IPS-11a (cell line): ENCODE data around the gene UCKL1.
"Not testable (repeated sequence)": the region's sequence is repeated elsewhere in the genome, so short reads cannot be mapped to it uniquely, and the experiment has no call there.

Experiments used
- H3K4me3 ChIP-seq: one replicate; pipeline ENCODE4 v1.5.1; 2013; ENCODE audit warnings: low read depth, low read length, control low read depth

Gene UCKL1

DNA sequence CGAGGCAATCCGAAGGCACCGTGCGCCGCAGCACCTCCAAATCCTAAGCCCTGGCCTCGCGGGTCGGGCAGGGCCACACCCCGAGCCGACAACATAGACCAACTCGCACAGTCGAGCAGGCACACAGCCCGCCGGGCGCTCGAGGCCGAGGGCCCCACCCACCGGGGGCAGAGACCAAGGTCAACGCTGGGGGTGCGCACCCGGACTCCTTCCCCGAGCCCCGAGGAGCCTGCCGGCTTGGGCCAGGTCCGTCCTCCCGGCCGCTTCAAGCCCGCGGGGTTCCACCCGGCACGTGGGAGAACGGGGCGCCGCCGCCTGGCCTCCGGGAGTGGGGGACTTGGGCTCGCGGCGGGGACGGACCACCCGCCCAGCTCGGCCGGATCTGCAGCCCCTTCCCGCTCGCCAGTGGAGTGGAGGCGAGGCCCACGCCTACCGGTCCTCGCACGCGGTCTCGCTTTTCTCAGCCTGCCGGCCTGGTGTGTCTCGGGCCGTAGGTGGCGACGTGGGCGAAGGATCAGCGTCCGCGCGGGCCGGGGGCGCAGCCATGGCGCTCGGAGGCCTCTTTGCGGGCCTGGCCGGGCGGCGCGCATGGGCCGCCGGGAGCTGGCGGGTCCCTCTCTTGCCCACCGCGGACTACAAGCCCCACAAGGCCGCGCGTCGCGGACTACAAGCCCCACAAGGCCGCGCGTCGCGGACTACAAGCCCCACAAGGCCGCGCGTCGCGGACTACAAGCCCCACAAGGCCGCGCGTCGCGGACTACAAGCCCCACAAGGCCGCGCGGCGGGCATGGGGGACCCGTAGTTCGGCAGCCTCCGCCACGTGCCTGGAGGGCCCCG is at the start of gene UCKL1:
Gene UCKL1, minus strand, starts transcription at position 590 of the 837 bp plus-strand sequence. Its CDS starts 44 bp downstream, at position 546.
- peak within 1 kb of the TSS; percentile 92 for H3K4me3 ChIP-seq

GRCh38 chr20:64005394-64005793 is 49.2 kb upstream of the UCKL1 start:
- H3K4me3 ChIP-seq: no peak overlapping the region

- H3K4me3 ChIP-seq: no peak overlapping the region
Measured at GRCh38 chr20:64003960-64004725, 47.9 kb upstream of the UCKL1 start.

DNA sequence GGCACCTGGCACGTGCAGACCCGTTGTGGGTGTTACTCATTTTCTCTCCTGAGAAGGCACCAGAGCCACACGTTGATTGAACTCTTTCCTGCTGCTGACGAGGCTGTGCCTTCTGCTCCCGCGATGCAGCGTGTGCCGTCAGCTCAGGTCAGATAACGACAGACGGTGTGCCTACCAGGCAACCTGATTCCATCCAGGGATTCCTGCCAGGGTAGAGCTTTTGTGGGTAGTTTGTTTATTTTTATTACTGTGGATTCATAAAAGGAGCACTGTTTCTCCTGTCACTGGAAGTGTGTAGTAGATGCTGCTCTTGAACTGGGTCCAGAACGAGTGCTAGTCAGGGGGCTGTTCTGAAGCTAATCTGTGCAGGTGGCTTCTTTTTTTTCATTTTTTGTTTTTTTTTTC is 45.4 kb upstream of the UCKL1 start:
- H3K4me3 ChIP-seq: no peak overlapping the region

DNA sequence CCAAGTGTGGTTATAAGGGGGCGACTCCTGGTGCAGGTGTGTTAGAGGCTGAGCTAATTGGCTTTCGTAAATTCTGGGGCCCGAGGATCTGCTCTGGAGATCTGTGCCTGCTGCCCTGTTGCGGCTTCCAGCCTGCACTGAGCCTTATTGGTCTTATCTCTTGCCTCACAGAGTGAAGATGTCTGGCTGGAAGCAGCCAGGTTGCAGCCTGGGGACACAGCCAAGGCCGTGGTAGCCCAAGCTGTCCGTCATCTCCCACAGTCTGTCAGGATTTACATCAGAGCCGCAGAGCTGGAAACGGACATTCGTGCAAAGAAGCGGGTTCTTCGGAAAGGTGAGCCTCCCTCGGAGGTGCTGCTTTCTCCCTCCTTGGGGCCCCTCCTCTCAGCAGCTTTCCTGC is 44.7 kb upstream of the UCKL1 start:
- H3K4me3 ChIP-seq: no peak overlapping the region

DNA sequence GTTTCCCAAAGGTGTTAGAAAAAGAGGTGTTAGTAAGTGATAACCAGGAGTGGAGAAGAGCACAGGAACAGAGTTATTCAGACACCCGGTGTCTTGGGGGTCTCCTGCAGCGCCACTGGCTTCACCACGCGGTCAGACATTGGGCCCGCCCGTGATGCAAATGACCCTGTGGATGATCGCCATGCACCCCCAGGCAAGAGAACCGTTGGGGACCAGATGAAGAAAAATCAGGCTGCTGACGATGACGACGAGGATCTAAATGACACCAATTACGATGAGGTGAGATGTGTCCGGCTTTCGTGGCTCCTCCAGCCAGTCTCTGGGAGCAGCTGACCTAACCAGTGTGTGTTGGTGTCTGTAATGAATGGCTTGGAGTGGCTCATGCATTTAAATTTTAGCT is 26.7 kb upstream of the UCKL1 start:
- H3K4me3 ChIP-seq: no peak overlapping the region

DNA sequence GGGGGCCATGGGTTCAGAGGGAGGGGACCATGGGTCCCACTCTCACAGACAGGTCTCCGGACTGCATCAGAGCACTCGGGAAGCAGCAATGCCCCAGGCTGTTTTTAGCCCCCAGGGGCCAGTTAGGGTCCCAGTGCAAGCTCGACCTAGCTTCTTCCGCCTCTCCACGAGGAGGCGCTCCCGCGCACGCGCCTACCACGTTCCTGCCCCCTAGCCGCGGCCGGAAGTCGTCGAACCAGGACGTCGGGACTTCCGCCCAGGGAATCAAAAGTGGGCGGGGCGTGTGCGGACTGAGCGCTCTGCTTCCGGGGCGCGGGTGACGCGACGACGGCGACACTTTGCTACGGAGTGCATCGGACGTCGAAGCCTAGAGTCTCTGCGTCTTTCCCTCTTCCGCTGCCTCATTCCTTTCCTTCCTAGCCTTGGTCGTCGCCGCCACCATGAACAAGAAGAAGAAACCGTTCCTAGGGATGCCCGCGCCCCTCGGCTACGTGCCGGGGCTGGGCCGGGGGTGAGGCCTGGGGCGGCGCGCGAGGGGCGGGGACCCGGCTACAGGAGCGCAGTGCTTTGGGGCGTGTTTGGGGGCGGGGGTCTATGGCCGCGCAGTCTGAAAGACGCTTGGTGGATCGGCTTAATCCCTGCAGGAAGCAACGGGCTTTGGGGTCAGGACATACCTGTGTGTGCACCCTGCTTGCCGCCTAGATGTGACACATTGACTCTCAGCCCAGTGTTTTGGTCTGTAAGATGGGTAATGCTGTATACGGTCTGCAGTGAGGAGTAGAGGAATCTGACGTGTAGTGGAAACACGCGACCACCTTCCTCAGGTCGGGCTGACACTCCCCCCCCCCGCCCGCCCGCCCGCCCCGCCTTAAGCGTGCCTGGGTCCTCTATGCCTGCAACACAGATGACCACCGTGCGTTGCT is 24.9 kb upstream of the UCKL1 start, which contains the start of gene PRPF6:
Gene PRPF6, plus strand, starts transcription at position 327 of the 923 bp plus-strand sequence. Its CDS starts 114 bp downstream, at position 441.
- H3K4me3 ChIP-seq: peak within 1 kb of the TSS; percentile 94

- no peak overlapping the region for H3K4me3 ChIP-seq
Measured at GRCh38 chr20:63980317-63980805, 24.1 kb upstream of the UCKL1 start.

- peak within 1 kb of the TSS; percentile 74 for H3K4me3 ChIP-seq
Measured at GRCh38 chr20:63979557-63980316, 23.5 kb upstream of the UCKL1 start, which contains the start of gene SAMD10. TSS of gene SAMD10 (minus strand) at chr20:63979642. CDS start at chr20:63979467, 175 bp downstream.

DNA sequence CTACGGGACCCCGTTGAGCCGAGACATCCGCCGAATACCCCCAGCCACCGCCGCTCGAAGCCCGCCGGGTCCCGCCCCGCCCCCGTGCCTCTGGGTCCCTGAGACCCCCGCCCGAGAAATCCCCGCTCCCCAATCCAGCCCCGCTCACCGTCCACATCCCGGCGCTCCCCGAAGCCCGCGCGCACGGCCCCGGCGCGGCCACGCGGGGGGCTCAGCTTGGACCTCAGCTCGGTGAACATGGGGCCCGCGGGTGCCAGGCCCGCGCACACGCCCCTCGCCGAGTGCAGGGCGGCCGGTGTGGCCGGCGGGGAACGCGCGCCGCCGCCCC is 23.0 kb upstream of the UCKL1 start:
- peak overlapping the region; percentile 74 for H3K4me3 ChIP-seq

GRCh38 chr20:63978319-63979228 is 22.4 kb upstream of the UCKL1 start:
- peak overlapping the region; percentile 74 for H3K4me3 ChIP-seq

DNA sequence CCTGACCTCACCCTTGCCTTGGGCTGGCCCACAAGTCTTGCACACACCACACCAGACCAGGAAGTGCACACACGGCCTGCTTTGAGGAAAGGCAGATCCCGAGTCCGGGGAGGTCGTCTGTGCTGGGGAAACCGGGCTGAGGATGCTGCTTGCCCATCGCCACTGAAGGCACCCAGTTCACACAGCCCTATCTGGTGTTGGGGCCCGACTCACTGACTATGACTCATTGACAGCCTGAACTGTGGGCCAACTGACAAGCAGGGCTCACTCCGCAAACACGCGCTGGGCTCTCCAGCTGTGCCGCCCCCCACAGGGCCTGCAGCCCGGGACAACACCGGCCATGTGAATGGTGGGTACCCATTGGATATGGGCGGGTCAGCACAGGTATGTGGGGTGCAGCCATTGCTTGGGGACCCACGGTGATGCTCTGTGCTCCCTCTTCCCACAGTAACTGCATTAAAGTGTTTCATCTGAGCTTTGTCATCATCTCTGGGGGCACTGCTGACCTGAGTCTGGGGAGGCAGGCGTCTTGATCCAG is 21.6 kb upstream of the UCKL1 start:
- no peak overlapping the region for H3K4me3 ChIP-seq

- no peak overlapping the region for H3K4me3 ChIP-seq
Measured at GRCh38 chr20:63976980-63977738, 20.9 kb upstream of the UCKL1 start.

DNA sequence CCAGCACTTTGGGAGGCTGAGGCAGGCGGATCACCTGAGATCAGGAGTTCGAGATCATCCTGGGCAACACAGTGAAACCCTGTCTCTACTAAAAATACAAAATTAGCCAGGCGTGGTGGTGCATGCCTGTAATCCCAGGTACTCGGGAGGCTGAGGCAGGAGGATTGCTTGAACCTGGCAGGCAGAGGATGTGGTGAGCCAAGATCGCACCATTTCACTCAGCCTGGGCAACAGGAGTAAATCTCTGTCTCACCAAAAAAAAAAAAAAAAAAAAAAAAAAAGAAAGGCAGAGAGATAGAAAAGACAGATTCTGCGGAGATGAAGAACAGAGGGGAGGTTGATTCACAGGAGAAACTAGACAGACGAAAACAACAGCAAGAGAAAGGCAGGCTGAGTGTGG is 20.3 kb upstream of the UCKL1 start:
- H3K4me3 ChIP-seq: not testable (repeated sequence)

DNA sequence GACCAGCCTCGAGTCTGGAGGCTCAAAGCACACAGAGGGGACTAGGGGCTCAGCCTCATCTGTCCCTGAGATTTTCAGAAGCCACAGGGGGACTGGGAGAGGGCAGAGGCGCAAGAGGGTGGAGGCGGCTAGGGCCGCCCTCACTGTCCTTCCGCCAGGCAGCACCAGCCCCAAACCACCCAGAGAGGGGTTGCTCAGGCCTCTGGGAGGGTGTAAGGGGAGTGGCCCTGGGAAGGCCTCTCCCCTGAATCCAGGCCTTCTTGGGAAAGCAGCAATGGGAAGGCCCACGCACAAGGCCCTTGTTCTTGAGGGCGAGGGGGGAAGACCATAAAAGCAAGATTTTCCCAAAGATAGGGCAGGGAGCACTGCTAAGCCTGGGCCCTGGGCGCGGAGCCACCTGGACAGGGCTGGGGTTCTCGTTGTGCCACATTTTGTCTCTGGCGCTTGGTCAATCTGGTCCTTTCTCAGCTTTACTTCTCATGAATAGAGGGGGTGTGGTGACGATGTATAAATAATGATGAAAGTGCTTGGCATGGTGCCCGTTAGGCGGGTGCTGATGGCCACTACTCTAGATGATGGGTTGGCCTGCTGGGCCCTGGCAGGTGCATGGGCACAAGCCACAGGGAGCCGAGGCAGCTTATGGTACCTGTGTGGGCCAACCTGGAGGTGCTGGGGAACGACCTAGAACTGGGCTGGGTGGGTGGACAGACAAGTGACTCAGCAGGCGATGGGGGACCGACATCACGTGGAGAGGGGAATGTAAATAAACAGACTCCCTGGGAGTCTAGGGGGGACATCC is 18.4 kb upstream of the UCKL1 start:
- no peak overlapping the region for H3K4me3 ChIP-seq

- H3K4me3 ChIP-seq: peak overlapping the region; percentile 37
Measured at GRCh38 chr20:63973636-63974401, 17.6 kb upstream of the UCKL1 start.

GRCh38 chr20:63973160-63973479 is 16.9 kb upstream of the UCKL1 start:
- H3K4me3 ChIP-seq: no peak overlapping the region
